K562 (cell line): ENCODE data around the gene ABCA1. TPM values are rescaled to one million over a fixed set of nuclear protein-coding genes. Genes with fewer than 3 reads are reported as not detected.

Experiments used
- ARID3A ChIP-seq: IDR thresholded peaks from 2 replicates; pipeline ENCODE4 v1.6.1; 2012; ENCODE audit warnings: low read depth, low read length, improper control_type of control experiment, borderline replicate concordance
- BRD9 ChIP-seq: fragments of 450-650 bp; IDR thresholded peaks from 2 replicates; pipeline ENCODE4 v1.6.1; 2018; ENCODE audit warnings: low read depth; ENCODE audit not compliant: partially characterized antibody
- BRF1 ChIP-seq: IDR thresholded peaks from 3 replicates; pipeline ENCODE4 v1.6.1; 2011; ENCODE audit warnings: borderline replicate concordance, mild to moderate bottlenecking; ENCODE audit not compliant: insufficient read length; ENCODE audit errors: extremely low read depth
- EGR1 ChIP-seq: fragments of 450-650 bp; conservative IDR thresholded peaks from 2 replicates; pipeline ENCODE4 v1.6.1; 2017; ENCODE audit warnings: mild to moderate bottlenecking
- ESRRA ChIP-seq: fragments of 450-650 bp; IDR thresholded peaks from 2 replicates; pipeline ENCODE4 v1.6.1; 2014; ENCODE audit warnings: low read depth, mild to moderate bottlenecking, moderate library complexity, borderline replicate concordance
- ETS2 ChIP-seq: IDR thresholded peaks from 2 replicates; pipeline ENCODE4 v1.6.1; 2016; ENCODE audit warnings: borderline replicate concordance, missing genetic modification characterization, mild to moderate bottlenecking, moderate library complexity, missing compliant biosample characterization; ENCODE audit not compliant: poor library complexity, severe bottlenecking
- ETV6 ChIP-seq, 3 experiments: fragments of 150-350 bp in 1 of 3; sonication (generic) in 1 of 3; formaldehyde crosslinking in 1 of 3; IDR thresholded peaks; 2 replicates each; pipeline versions ENCODE4 v1.6.1 to v1.8.0; 2014 to 2022; ENCODE audit warnings: borderline replicate concordance in 2 of 3, low read depth in 2 of 3, antibody characterized with exemption in 1 of 3, low read length in 1 of 3, mild to moderate bottlenecking in 1 of 3, missing genetic modification reagents in 1 of 3
- FOXP1 ChIP-seq: sonication (generic); formaldehyde crosslinking; IDR thresholded peaks from 2 replicates; pipeline ENCODE4 v1.8.0; 2022; ENCODE audit warnings: mild to moderate bottlenecking, missing genetic modification reagents
- IRF1 ChIP-seq: sonication (generic); formaldehyde crosslinking; IDR thresholded peaks from 2 replicates; pipeline ENCODE4 v1.8.0; 2022; ENCODE audit warnings: missing genetic modification reagents, mild to moderate bottlenecking, borderline replicate concordance
- MEIS2 ChIP-seq: fragments of 450-650 bp; IDR thresholded peaks from 2 replicates; pipeline ENCODE4 v1.6.1; 2014; ENCODE audit warnings: mild to moderate bottlenecking; ENCODE audit not compliant: partially characterized antibody
- NFE2L1 ChIP-seq: fragments of 450-650 bp; IDR thresholded peaks from 2 replicates; pipeline ENCODE4 v1.6.1; 2016; ENCODE audit warnings: missing genetic modification characterization, low read depth, mild to moderate bottlenecking, missing compliant biosample characterization, moderate library complexity, borderline replicate concordance
- NR1H2 ChIP-seq: sonication (generic); formaldehyde crosslinking; IDR thresholded peaks from 2 replicates; pipeline ENCODE4 v1.4.0; 2020; ENCODE audit warnings: mild to moderate bottlenecking, missing genetic modification reagents
- POU5F1 ChIP-seq: fragments of 150-350 bp; IDR thresholded peaks from 2 replicates; pipeline ENCODE4 v1.6.1; 2014; ENCODE audit warnings: borderline replicate concordance, low read length, low read depth, mild to moderate bottlenecking; ENCODE audit not compliant: partially characterized antibody
- SMAD4 ChIP-seq: fragments of 250-450 bp; sonication (Bioruptor Pico); conservative IDR thresholded peaks from 2 replicates; pipeline ENCODE4 v1.8.0; 2021; ENCODE audit warnings: inconsistent platforms, mild to moderate bottlenecking, moderate library complexity
- SNAPC5 ChIP-seq: fragments of 250-450 bp; sonication (Bioruptor Pico); IDR thresholded peaks from 2 replicates; pipeline ENCODE4 v1.8.0; 2021; ENCODE audit warnings: moderate library complexity, mild to moderate bottlenecking, inconsistent platforms
- SPI1 ChIP-seq: IDR thresholded peaks from 2 replicates; pipeline ENCODE4 v1.6.1; 2011; ENCODE audit warnings: low read depth, low read length, control low read depth, borderline replicate concordance
- SREBF2 ChIP-seq: sonication (generic); formaldehyde crosslinking; IDR thresholded peaks from 2 replicates; pipeline ENCODE4 v1.4.0; 2020; ENCODE audit warnings: mild to moderate bottlenecking, missing genetic modification reagents
- TEAD1 ChIP-seq, 2 experiments: fragments of 450-650 bp in 1 of 2; sonication (generic) in 1 of 2; formaldehyde crosslinking; IDR thresholded peaks; 2 replicates each; pipeline versions ENCODE4 v1.4.0 to v1.8.0; 2020 to 2022; ENCODE audit warnings: mild to moderate bottlenecking in 2 of 2, missing genetic modification reagents in 1 of 2
- polyA plus RNA-seq, 8 experiments: library from polyadenylated mRNA; depleted of rRNA in 4 of 8; stranded (reverse) in 5 of 8; unstranded in 3 of 8; fragments of >200 nt; fragmentation: Nextera tagmentation in 2 of 8; fragmentation: Illumina TruSeq in 1 of 8; extraction: Ambion mirVana in 2 of 8; extraction: Trizol in 1 of 8; gene quantifications; 2 replicates each; pipeline versions ENCODE4 v1.2.1 to v1.2.3, GENCODE V29; 2011 to 2014; ENCODE audit warnings: inconsistent platforms in 1 of 8, missing spikeins in 1 of 8
- total RNA-seq, 7 experiments: library from RNA; depleted of rRNA in 6 of 7; stranded (reverse); fragments of >200 nt in 6 of 7; fragmentation: Illumina TruSeq in 2 of 7; extraction: Trizol in 2 of 7; gene quantifications; 2 replicates each; pipeline versions ENCODE4 v1.2.1 to v1.2.3, GENCODE V29; 2011 to 2021; ENCODE audit warnings: low replicate concordance in 1 of 7

ABCA1 gene
- total and polyA plus RNA-seq, 9 of the 15 experiments (the other 6 are each of a cell fraction or from before 2014, with no cell fraction given) = under 0.01 to 0.18 (median 0.02) TPM; not detected in 5

- peak; percentile 50 for TF ChIP-seq SMAD4 (CRISPR knock-in tag)
- TF ChIP-seq EGR1 = no peak
- no peak for TF ChIP-seq SNAPC5 (CRISPR knock-in tag)
- TF ChIP-seq ARID3A = no peak
- no peak for TF ChIP-seq TEAD1 (CRISPR knock-in tag; IDR thresholded peaks at IDR 0.05)
- TF ChIP-seq ETV6 (IDR thresholded peaks at IDR 0.05; ENCODE audit: borderline replicate concordance in 1 of 2, low read depth in 2 of 2, low read length in 1 of 2) = no peak
- no peak for TF ChIP-seq ETV6 (CRISPR knock-in tag; IDR thresholded peaks at IDR 0.05; ENCODE audit: borderline replicate concordance)
- TF ChIP-seq POU5F1 = no peak
- no peak for TF ChIP-seq IRF1 (CRISPR knock-in tag)
- no peak for TF ChIP-seq ESRRA
- no peak for TF ChIP-seq SREBF2 (CRISPR knock-in tag)
- TF ChIP-seq MEIS2 = no peak
- TF ChIP-seq NFE2L1 (tag) = no peak
- TF ChIP-seq BRD9 = no peak
- TF ChIP-seq ETS2 (tag) = no peak
- TF ChIP-seq NR1H2 (CRISPR knock-in tag) = peak; percentile 99
- no peak for TF ChIP-seq BRF1
- TF ChIP-seq FOXP1 (CRISPR knock-in tag) = no peak
- peak; percentile 42; the same call in 1 of the 2 replicates for TF ChIP-seq SPI1
Observed at GRCh38 chr9:104868687-104869404, 59.1 kb downstream of the ABCA1 start (continued).
